DOHH2 (cell line): Measurements from ENCODE around the gene DOCK11.

ENCODE experiments used
- CTCF ChIP-seq: fragments of 200-600 bp; sonication (generic); IDR thresholded peaks from one replicate; pipeline ENCODE4 v1.5.1; 2014; ENCODE audit warnings: antibody characterized with exemption, mild to moderate bottlenecking, low read depth, low read length; ENCODE audit not compliant: poor library complexity, severe bottlenecking
- EZH2phosphoT487 ChIP-seq: fragments of 200-600 bp; sonication (generic); IDR thresholded peaks from 2 replicates; pipeline ENCODE4 v1.6.1; 2017; ENCODE audit warnings: borderline replicate concordance, mild to moderate bottlenecking, antibody characterized with exemption, low read length, moderate library complexity, mixed read lengths

- TF ChIP-seq EZH2phosphoT487 (no peak), CTCF (no peak)
Observed at GRCh38 chrX:118655561-118656246, 160.1 kb downstream of the DOCK11 start.
